Measurements from ENCODE around the gene BUB1B.

BUB1B gene

DNA sequence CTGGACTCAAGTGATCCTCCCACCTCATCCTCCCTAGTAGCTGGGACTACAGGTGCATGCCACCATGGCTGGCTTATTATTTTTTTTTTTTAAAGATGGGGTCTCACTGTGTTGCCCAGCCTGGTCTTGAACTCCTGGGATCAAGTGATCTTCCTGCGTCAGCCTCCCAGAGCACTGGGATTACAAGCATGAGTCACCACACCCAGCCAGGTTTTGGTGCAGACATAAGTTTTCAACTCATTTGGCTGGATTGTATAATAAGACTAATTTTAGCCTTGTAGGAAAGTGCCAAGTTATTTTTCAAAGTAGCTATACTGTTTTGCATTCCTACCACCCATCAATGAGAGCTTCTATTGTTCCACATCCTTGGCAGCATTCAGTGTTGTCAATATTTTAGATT lies 32.1 kb downstream of the BUB1B start:
- no peak for FAIRE-seq

DNA sequence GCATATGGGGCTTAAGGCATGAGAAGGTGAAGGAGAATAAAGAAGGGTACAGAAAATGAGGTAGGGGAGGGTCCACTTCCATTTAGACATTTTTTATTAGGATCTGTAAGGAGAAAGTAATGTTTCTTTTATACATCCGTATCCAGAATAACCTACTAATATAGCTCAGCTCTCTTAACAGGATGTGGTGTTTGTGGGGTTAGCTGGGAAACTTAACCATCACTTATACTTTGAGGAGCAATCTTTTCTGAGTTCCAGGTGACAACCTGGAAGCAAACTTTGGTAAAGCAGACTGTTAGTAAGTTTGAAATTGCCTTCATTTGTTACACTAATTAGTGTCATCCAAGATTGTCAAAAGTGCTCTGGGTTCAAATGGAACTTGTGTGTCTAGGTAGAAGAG lies 36.6 kb downstream of the BUB1B start:
- FAIRE-seq = no peak

DNA sequence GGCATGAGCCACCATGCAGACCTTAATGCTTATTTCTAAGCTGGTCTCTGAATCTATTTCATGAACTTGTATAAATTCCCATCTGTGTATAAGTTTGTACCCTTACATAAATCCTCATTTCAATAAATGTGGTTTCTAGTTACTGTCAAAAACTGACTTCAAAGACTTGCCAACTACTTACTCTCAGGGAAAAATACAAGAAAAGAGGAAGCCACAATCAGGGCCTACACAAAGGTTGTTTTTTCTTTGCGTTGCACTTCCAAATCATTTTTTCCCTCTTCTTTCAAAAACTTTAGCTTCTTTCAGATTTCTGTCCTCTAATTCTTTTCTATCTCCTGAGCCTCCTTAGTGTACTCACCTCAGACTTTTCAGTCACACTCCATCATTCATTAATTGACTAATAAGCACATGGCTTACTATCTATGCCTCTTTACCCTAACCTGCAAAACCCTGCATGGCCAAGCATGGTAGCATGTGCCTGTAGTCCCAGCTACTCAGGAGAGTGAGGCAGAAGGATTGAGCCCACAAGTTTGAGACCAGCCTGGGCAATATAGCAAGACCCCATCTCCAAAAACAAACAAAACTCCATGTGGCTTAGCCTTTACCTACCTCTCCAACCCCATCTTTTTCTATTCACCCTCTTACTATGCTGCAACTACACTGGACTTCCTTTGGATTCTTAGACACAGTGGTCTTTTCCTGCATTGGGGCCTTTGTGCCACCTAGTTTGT lies 37.7 kb downstream of the BUB1B start:
- FAIRE-seq = no peak

DNA sequence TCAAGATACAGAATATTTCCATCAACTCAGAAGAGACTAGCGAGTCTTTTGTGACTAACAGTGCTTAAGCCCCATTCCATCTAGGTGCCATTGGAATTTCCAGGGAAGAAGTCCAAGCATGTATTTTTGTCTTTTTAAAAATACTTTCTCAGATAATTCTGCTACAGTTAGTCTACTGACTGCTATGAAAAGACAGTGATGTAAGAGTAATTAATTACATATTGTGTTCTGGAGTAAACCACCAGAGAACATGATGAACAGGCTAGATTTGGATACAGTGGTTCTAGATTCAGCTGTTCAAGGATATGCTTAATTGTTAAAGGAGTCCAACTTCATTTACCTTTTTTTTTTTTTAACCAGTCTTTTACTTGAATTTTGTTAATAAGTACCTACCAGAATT lies 43.2 kb downstream of the BUB1B start:
- no peak for FAIRE-seq

DNA sequence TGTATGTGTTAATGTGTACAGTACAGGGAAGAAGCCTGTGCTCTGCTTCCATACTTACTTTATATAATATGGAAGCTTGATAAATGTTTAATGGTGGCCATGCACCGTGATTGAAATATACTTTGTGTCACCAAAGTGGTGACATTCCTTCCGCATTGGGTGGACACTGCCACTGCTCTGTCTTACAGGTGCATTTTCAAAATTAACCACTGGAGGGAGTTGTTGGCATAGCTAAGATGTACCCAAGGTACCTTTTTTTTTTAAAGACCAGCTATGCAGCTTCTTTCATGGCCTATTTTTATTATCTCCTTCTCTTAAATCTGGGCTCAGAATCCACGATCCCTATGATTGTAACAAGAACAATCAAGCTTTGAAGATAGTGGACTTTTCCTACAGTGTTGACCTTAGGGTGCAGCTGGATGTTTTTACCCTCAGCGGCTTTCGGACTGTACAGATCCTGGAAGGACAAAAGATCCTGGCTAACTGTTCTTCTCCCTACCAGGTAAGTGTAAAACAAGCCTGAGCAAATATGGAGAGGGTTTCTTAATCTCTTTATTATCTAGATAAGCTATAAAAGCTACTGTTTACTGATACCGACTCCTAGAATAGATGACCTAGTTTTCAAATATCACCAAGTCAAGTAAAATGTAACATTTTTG lies 56.4 kb downstream of the BUB1B start:
- FAIRE-seq = peak; percentile 55

DNA sequence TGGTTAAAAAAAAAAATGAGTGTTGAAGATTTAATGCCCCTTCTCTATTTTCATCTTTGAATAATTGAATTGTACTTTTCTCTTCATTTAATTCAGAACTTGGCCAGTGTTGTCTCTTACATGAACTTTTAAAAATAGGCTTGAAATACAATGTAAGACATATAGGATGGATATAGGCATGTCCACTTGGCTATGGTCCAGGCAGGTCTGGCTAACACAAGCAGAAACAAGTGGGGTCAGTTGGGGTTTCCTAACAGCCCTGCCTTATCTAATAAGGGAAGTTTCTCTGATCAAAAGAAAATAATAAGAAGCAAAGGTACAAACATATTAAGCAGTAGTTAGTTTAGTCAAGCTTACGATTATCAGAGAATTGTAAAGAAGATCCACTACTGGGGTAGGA lies 58.9 kb downstream of the BUB1B start:
- FAIRE-seq = no peak

DNA sequence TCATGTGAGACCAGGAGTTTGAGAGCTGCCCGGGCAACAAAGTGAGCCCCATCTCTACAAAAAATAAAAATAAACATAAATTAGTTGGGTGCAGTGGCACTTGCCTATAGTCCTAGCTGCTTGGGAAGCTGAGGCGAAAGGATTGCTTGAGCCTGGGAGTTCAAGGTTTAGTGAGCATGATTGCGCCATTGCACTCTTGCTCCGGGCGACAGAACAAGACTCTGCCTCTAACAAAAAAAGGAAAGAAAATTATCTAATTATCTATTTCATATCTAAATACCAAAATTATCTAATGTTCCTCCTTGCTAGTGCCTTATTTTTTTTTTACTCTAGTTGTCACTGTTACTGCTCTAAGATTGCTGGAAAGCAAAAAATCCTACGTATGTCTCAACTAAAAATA lies 61.3 kb downstream of the BUB1B start:
- no peak for FAIRE-seq

DNA sequence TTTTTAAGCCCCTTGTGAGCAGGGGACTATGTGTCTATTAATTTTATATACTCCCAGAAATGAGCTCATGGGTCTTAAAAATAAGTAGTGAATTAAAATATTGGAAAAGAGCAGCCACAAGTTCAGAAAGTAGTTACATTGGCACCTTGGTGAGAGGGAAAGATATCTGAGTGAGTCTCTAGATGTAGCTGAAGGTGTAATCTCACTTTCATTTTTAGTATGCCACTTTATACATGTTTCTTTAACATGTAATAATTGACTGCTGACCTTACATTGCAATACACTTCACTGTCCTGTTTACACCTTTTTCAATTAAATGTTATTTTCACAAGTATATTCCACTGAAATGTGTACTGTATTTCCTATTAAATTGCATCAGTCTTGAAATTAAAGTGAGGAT lies 65.9 kb downstream of the BUB1B start:
- FAIRE-seq = no peak

DNA sequence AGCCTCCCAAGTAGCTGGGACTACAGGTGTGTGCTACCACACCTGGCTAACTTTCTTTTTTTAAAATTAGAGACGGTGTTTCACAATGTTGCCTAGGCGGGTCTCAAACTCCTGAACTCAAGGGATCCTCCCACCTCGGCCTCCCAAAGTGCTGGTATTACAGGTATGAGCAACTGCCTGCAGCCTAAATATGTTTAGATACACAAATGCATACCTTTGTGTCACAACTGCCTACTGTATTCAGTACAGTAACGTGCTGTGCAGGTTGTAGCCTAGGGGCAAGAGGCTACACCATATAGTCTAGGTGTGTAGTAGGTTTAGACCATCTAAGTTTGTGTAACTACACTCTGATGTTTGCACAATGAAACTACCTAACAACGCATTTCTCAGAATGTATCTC lies 68.4 kb downstream of the BUB1B start:
- no peak for FAIRE-seq

DNA sequence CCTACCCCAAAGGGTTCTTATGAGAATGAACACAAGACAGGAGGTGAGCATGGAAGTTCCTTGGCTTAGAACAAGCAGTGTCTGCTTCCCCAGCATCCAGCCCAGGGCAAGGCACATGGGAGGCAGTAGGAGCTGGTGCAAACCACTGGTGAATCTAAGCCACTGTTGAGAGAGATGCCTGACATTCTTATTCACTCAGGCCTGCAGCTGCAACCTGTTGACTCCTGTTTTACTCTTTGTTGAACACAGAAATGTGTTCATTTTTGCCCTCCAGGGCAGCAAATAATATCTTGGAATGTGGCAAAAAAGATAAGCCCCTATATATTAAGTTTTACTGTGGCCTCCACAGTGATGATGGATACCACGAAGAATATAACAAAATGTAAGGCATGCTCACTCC lies 69.1 kb downstream of the BUB1B start:
- no peak for FAIRE-seq

DNA sequence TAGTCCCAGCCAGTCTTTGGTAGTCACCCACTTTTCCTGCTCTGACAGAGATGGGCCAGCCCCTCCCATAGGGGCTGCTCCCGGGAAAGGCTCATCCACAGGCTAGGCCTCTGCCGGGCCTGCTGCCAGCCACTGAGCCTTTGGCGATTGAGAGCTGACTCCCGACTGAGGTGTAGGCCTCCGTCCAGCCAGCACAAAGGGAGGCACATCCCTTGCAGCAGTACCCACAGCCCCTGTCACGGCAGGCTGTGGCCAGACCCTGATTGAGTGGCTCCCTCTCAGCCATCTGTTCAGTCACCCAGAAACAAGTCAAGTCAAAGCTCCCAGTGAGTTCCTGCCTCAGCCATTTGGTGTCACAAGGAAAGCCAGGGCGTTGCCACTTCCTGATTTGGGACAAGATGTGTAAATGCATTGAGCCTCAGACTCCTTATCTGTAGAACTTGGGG lies 71.8 kb downstream of the BUB1B start:
- no peak for FAIRE-seq

DNA sequence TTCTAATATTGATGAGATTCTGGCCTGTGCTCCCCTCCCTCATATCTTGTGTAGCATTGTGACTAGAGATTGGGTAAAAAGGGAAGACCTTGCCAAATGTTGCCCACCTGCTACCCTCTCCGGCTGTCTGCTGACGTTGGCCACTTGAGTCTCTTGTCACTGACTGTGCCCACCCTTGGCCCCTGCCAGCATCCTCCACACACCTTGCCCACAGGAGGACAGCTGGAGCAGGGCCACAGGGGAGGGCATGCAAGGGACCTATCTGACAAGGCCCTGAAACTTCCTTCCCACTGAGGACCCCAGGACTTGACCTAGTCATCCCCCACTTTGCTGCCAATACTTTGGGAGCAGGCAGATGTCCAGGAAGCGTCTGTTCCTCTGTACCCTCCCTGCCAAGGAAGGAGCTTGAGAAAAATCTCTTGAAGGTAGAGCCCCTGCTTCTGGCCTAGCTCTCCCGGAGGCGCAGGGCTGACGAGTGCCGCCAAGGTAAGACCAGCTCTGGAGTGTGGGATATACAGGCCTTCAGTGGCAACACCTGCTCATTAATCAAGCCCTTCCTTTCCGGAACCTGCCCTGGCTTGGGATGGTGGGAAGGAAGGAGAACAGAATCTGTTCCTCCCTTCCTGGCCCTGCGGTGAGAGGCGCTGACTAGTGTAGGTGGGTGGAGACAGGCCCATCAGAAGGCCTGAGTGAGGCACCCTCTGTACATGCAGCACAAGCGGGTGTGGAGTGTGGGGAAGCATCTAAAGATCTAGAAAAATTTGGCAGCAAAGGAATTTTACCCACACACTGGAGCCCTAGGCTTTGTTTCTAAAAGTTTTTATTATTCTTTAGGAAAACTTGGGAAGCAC lies 73.1 kb downstream of the BUB1B start:
- FAIRE-seq = no peak

DNA sequence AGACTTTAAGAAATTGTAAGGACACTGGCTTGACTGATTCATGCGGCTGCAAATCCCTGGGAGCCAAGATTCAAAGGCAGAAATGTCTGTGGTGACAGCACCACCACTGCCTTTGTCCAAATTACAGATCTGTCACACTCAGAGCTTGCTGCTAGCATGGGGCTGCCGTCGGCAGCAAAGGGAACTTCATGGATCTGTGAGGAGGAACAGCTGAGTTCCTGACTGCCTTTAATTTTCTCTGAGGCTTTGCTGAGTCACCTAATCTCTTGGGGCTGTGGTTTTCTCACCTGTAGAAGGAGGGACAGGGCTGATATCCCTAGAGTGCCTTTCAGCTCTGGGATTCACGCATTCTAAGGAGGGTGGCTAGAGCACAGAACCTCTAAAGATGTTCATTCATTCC lies 73.9 kb downstream of the BUB1B start:
- FAIRE-seq = no peak

DNA sequence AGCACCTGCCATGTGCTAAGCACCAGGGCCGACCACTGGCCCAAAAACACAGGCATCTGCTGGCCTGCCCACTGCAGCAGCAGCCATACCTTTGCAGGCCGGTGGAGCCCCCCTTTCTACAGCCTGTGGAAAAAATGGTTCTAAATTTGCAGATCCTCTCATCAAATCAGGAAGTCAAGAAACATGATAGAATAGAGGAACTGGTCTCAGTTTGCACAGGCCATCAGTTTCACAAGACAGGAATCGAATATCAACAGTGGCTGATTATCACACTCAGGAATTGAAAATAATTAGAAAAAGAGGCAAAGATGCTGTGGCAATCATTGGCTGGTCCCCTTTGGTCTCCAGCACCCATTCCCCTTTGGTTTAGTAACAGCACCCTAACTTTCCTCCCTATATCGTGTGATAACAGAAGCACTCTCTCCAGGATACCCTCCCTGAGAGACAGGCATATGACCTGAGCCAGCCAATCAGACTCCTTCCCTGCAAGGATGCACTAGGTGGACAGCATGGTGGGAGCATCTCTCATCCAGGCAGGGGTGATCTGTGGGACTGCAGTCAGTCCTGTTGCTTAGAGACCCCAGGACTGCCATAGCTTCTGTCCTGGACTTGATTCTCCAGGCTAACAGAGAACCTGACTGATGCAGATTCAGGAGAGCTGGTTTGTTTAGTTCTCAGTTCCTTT lies 74.5 kb downstream of the BUB1B start:
- no peak for FAIRE-seq

DNA sequence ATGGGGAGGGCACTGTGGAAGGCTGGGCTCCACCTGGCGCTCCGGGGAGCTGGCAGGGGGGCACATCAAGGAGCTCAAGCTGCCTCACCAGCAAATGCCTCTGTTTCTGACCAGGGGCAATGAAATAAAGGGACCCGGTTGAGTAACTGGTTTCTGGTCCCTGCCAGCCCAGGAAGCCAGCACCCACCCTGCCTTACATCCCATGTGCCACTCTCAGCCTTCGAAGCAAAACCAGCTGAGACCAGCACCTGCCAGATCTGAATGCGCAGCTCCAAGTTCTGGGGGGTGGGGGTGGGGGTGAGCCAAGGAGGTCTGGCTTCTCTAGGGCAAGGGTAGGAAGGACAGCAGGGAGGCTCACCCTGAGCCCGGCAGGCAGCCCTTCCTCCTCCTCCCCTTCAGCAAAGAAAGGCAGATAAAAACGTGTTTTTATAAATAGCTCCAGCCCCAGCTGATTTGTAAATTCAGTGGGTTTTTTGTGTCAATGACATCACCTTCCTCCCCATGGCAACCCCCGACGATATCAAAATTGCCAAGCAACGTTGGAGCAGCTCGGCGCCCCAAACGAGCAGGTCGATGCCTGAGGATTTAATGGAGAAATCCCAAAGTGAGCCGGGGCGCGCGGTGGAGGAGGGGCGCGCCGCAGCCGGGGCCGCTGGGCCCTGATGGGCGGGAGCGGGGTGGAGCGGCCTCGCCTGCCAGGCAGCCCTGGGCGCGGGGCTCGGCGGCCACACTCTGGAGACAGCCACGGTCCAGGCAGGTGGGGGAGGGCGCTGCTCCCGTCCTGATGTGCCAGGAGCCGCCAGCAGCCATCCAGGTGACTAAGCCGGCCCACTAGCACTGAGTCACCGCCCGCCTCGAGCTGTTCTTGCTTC lies 77.9 kb downstream of the BUB1B start, which contains the start of gene PAK6:
Gene PAK6, plus strand, starts transcription at position 532 of the 872 bp plus-strand sequence. CDS start 25,723 bp downstream, outside the sequence.
- FAIRE-seq = no peak

DNA sequence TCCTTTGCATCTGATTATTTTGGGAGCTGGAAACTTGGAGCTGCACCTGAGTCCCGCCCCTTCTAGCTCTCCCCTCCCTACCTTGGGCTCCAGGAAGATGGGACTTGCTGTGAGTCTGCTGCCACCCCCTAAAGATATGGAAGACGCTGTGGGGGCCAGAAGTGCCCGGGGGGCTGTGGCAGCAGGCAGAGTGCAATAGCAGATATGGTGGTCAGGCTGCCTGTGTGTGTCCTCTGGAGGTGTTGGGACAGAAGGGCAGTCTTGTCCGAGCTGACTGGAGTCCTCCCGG lies 78.5 kb downstream of the BUB1B start:
- FAIRE-seq = no peak

DNA sequence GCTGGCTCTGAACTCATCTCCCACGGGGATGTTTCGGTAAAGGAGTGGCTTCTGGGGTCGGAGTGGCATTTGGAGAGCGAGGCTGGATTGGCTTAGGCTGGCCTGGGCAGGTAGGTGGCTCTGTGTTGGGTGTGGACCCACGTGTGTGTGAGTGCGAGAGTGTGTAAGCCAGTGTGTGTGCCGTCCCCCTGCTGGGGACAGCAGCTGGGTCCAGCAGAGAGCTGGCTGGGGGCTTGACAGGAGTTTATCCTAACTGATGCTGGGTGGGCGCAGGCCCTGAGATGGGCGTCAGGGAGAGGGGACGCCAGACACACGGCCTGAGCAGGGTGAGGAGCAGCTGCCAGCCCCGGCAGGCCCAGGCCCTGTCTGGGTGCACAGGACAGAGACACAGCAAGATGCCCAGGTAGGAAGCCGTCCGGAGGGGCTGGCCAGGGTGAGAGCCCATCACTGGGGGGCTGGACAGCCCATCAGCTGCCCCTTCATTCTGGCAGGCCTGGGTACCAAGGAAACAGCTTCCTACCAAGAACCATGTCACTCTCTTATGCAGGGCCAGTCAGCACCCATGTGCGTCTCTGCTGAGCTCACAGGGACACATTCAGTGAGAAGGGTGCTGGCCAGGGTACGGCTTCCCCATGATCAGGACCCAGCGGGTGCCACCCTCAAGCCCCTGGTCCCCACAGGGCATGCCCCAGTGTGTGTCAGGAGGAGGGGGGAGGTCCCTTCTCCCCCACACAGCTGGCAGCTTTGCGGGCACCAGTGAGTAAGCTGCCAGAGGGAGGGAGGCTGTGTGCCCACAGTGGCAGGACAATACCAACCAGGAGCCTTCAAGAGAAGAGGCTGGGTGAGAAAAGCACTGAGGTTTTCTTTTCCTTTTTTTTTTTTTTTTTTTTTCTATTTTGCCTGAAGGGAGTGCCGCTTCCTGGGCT lies 79.1 kb downstream of the BUB1B start:
- FAIRE-seq = no peak

DNA sequence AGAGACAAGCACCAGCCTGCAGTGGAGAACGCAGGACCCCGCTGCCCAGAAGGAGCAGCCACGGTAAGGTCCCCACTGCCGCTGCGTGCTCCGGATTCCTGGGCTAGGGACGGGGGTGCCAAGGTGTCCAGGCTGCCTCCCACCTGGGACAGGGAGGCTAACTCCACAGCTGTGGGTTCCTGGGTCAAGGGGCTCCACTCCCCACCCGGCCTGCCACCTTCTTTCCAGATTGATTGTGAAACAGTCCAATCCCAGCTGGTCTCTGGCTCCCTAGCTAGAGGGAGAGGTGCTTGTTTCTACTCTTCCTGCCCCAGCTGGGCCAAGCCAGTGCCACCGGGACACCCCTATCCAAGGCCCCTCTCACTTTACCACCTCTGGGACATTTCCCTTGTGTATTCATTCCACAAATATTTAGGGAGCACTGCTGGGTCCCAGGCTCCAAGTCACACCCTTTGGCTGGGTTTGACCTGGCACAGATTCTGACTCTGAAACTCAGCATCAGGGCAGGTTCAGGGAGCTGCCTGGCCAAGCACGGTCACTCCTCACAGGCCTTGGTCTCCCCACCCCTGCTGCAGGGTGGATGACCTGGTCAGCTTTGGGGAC lies 79.9 kb downstream of the BUB1B start:
- no peak for FAIRE-seq

DNA sequence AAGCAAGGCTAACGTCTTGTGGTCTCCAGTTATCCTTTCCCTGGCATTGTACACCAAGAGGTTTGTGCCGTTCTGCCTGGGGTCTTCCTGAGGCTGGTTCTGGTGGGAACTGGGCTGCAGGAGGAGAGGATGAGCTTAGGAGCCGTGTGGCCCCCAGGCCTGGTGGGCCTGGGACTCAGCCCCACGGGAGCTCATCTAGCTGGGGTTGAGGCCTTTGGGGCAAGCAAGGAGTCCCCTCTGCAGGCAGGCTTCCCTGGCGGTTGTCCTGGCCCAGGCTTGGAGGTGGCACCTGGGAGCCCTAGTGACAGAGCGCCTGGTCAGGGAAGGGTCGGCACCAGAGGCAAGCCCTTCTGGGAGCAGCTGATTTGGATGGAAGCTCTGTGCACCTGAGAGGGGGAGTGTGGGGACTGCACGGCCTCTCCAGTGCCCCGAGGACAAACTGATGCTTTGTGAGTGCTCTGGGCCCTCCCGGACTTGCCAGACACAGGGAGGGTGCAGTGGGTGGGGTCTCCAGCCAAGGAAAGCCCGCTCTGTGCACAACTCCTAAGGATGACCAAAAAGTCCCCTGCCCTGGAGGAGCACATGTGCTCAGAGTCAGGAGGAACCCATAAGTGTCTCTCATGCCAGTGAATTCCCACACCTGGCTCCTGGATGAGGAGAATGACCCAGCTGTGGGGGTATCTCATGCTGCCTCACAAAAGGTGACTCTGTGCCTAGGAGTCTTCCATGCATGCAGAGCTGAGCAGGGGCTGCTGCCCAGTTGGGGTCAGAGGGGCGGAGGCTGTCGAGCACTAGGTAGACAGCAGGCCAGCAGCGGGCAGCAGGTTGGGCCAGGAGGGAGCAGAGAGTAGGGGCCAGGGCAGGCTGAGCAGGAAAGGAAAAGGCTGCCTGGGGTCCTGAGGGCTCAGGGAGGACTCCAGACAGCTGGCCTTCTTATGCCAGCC lies 80.7 kb downstream of the BUB1B start:
- FAIRE-seq = no peak

Measured in colon (tissue), 2 donors.